Measurements from ENCODE around the gene SPOPL.
"Not testable (repeated sequence)": the region's sequence is repeated elsewhere in the genome, so short reads cannot be mapped to it uniquely, and the experiment has no call there.

The SPOPL gene

GRCh38 chr2:138476940-138477339 is 24.6 kb upstream of the SPOPL start:
- no peak for DNase-seq (ENCODE audit: low read depth)
- no peak overlapping the region for H3K4me3 ChIP-seq (ENCODE audit: low read depth, low read length)
- no peak for TF ChIP-seq CTCF (IDR thresholded peaks at IDR 0.05; ENCODE audit: low read depth, low read length, missing control alignments)
- in situ Hi-C loops (cut with HindIII; ENCODE audit: low sequenced_read_pairs), result no loop called here

- H3K4me3 ChIP-seq (ENCODE audit: low read depth, low read length); DNase-seq (ENCODE audit: low read depth); in situ Hi-C loops (cut with HindIII; ENCODE audit: low sequenced_read_pairs): not testable (repeated sequence)
Observed at GRCh38 chr2:138482796-138483195, 18.8 kb upstream of the SPOPL start.

- in situ Hi-C loops (cut with HindIII; ENCODE audit: low sequenced_read_pairs), result no loop called here
- no peak for DNase-seq (ENCODE audit: low read depth)
- H3K4me3 ChIP-seq (ENCODE audit: low read depth, low read length), result no peak overlapping the region
- TF ChIP-seq CTCF (IDR thresholded peaks at IDR 0.05; ENCODE audit: low read depth, low read length, missing control alignments), result no peak
Observed at GRCh38 chr2:138485019-138485418, 16.6 kb upstream of the SPOPL start.

- in situ Hi-C loops (cut with HindIII; ENCODE audit: low sequenced_read_pairs), result no loop called here
- TF ChIP-seq CTCF (IDR thresholded peaks at IDR 0.05; ENCODE audit: low read depth, low read length, missing control alignments), result no peak
- no peak overlapping the region for H3K4me3 ChIP-seq (ENCODE audit: low read depth, low read length)
- no peak for DNase-seq (ENCODE audit: low read depth)
Observed at GRCh38 chr2:138486363-138487198, 15.0 kb upstream of the SPOPL start.

GRCh38 chr2:138490673-138491494 is 10.7 kb upstream of the SPOPL start:
- in situ Hi-C loops (cut with HindIII; ENCODE audit: low sequenced_read_pairs), result no loop called here
- no peak for TF ChIP-seq CTCF (IDR thresholded peaks at IDR 0.05; ENCODE audit: low read depth, low read length, missing control alignments)
- H3K4me3 ChIP-seq (ENCODE audit: low read depth, low read length), result no peak overlapping the region
- DNase-seq (ENCODE audit: low read depth), result no peak

- H3K4me3 ChIP-seq (ENCODE audit: low read depth, low read length), result no peak overlapping the region
- in situ Hi-C loops (cut with HindIII; ENCODE audit: low sequenced_read_pairs), result no loop called here
- TF ChIP-seq CTCF (IDR thresholded peaks at IDR 0.05; ENCODE audit: low read depth, low read length, missing control alignments), result no peak
- DNase-seq (ENCODE audit: low read depth), result no peak
Observed at GRCh38 chr2:138491495-138491862, 10.1 kb upstream of the SPOPL start.

GRCh38 chr2:138492160-138492559 is 9.4 kb upstream of the SPOPL start:
- in situ Hi-C loops (cut with HindIII; ENCODE audit: low sequenced_read_pairs), result no loop called here
- no peak overlapping the region for H3K4me3 ChIP-seq (ENCODE audit: low read depth, low read length)
- TF ChIP-seq CTCF (IDR thresholded peaks at IDR 0.05; ENCODE audit: low read depth, low read length, missing control alignments), result no peak
- DNase-seq (ENCODE audit: low read depth), result no peak
